Measurements from ENCODE around the gene PNPLA8. TPM values are rescaled to one million over a fixed set of nuclear protein-coding genes. Genes with fewer than 3 reads are reported as not detected.

The PNPLA8 gene
- polyA plus RNA-seq, 1 donor from 2014 or later = 85.1 TPM

DNA sequence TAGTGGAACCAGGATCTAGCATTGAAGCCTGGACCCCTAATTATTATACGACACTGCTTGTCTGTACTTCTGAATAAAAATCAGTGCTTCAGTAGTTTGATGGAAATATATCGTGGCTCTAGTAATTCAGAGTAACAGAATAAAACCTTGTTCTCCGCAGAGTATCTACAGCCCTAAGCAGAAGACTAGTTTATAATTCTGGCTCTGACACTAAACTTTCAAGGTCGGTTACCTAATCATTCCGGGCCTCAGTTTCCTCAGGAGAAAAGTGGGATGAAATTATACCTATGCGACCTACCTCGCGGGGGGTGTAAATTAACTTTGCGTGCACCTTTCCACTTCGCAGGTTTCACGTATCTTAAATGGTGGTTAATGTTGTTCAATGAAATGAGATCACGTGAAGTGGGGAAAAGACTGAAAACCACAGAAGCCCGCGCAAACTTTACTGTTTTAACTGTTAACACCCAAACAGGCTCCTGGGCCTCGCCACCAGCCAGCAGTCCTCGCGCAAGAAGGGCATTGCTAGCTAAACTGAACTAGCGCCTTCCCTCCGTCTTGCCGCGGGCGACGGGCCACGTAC is 43.0 kb upstream of the PNPLA8 start:
- Histone ChIP-seq H3K9me3 (ENCODE audit: low read length) (no peaks in the 10 kb centered on the region), H3K9ac (ENCODE audit: low read length) (peak overlapping the region; percentile 81), H3F3A (ENCODE audit: insufficient read depth, low read length, poor library complexity, severe bottlenecking) (peaks cover 4% of the 10 kb centered on the region), H3K4me3 (ENCODE audit: low read length) (peak overlapping the region; percentile 86), H3K79me2 (replicated peaks; ENCODE audit: insufficient read depth, low read length) (peaks cover 61% of the 10 kb centered on the region), H3K27me3 (ENCODE audit: insufficient read depth, low read depth, low read length) (no peaks in the 10 kb centered on the region), H2AFZ (ENCODE audit: low read depth, low read length) (peak overlapping the region; percentile 67), H3K9me2 (ENCODE audit: insufficient read depth, low read length) (no peaks in the 10 kb centered on the region), H3K4me2 (ENCODE audit: low read length) (peak overlapping the region; percentile 85), H3K27ac (ENCODE audit: low read length) (peak overlapping the region; percentile 88), H4K20me1 (ENCODE audit: insufficient read depth) (no peaks in the 10 kb centered on the region), H3K36me3 (ENCODE audit: insufficient read depth, low read length) (peaks cover 5% of the 10 kb centered on the region)
- TF ChIP-seq SMC3 (conservative IDR thresholded peaks at IDR 0.05; ENCODE audit: poor library complexity) = peak; percentile 13
- TF ChIP-seq EP300 (conservative IDR thresholded peaks at IDR 0.05; ENCODE audit: poor library complexity, severe bottlenecking) = no peak
- TF ChIP-seq, protein P1, sequence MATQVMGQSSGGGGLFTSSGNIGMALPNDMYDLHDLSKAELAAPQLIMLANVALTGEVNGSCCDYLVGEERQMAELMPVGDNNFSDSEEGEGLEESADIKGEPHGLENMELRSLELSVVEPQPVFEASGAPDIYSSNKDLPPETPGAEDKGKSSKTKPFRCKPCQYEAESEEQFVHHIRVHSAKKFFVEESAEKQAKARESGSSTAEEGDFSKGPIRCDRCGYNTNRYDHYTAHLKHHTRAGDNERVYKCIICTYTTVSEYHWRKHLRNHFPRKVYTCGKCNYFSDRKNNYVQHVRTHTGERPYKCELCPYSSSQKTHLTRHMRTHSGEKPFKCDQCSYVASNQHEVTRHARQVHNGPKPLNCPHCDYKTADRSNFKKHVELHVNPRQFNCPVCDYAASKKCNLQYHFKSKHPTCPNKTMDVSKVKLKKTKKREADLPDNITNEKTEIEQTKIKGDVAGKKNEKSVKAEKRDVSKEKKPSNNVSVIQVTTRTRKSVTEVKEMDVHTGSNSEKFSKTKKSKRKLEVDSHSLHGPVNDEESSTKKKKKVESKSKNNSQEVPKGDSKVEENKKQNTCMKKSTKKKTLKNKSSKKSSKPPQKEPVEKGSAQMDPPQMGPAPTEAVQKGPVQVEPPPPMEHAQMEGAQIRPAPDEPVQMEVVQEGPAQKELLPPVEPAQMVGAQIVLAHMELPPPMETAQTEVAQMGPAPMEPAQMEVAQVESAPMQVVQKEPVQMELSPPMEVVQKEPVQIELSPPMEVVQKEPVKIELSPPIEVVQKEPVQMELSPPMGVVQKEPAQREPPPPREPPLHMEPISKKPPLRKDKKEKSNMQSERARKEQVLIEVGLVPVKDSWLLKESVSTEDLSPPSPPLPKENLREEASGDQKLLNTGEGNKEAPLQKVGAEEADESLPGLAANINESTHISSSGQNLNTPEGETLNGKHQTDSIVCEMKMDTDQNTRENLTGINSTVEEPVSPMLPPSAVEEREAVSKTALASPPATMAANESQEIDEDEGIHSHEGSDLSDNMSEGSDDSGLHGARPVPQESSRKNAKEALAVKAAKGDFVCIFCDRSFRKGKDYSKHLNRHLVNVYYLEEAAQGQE (IDR thresholded peaks at IDR 0.05; ENCODE audit: borderline replicate concordance) = peak; percentile 52
- TF ChIP-seq MXI1 (conservative IDR thresholded peaks at IDR 0.05; ENCODE audit: poor library complexity, severe bottlenecking) = no peak

DNA sequence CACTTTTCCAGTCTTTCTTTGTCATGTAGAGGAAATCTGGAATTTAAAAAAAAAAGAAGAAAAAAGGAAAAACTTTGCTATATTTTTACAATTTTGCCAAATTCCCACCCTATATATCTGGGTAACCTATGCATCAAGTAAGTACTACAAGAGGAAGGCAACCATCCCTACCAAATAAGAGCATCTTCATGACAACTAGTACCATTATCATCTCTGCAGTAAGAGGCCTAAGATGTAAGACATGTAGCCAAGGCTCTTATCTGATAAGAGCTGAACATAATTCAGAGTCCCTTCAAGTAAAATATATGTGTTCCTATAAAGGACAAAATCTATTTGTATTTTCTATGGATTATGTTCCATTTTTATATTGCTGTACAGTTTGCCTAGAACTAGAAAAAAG is 40.1 kb upstream of the PNPLA8 start:
- H2AFZ ChIP-seq (ENCODE audit: low read depth, low read length) = no peak overlapping the region
- no peaks in the 10 kb centered on the region for H3K27me3 ChIP-seq (ENCODE audit: insufficient read depth, low read depth, low read length)
- no peaks in the 10 kb centered on the region for H4K20me1 ChIP-seq (ENCODE audit: insufficient read depth)
- no peak overlapping the region for H3K27ac ChIP-seq (ENCODE audit: low read length)
- no peaks in the 10 kb centered on the region for H3K9me2 ChIP-seq (ENCODE audit: insufficient read depth, low read length)
- H3K4me3 ChIP-seq (ENCODE audit: low read length) = no peak overlapping the region
- no peak overlapping the region for H3K9ac ChIP-seq (ENCODE audit: low read length)
- H3K9me3 ChIP-seq (ENCODE audit: low read length) = no peaks in the 10 kb centered on the region
- peaks cover 4% of the 10 kb centered on the region for H3F3A ChIP-seq (ENCODE audit: insufficient read depth, low read length, poor library complexity, severe bottlenecking)
- peaks cover 37% of the 10 kb centered on the region for H3K79me2 ChIP-seq (replicated peaks; ENCODE audit: insufficient read depth, low read length)
- no peak for TF ChIP-seq TAF1 (IDR thresholded peaks at IDR 0.05; ENCODE audit: low read depth)
- TF ChIP-seq, protein P1 (IDR thresholded peaks at IDR 0.05; ENCODE audit: borderline replicate concordance) = no peak
- no peak for TF ChIP-seq RAD21 (conservative IDR thresholded peaks at IDR 0.05)
- TF ChIP-seq SMC3 (conservative IDR thresholded peaks at IDR 0.05; ENCODE audit: poor library complexity) = no peak
- no peak for TF ChIP-seq EZH2 (IDR thresholded peaks at IDR 0.05; ENCODE audit: borderline replicate concordance, insufficient read depth, low read length, poor library complexity, severe bottlenecking)
- no peak for TF ChIP-seq POLR2AphosphoS5 (IDR thresholded peaks at IDR 0.05)
- TF ChIP-seq MXI1 (conservative IDR thresholded peaks at IDR 0.05; ENCODE audit: poor library complexity, severe bottlenecking) = no peak
- no peak for TF ChIP-seq EP300 (conservative IDR thresholded peaks at IDR 0.05; ENCODE audit: poor library complexity, severe bottlenecking)
- TF ChIP-seq, protein P2, sequence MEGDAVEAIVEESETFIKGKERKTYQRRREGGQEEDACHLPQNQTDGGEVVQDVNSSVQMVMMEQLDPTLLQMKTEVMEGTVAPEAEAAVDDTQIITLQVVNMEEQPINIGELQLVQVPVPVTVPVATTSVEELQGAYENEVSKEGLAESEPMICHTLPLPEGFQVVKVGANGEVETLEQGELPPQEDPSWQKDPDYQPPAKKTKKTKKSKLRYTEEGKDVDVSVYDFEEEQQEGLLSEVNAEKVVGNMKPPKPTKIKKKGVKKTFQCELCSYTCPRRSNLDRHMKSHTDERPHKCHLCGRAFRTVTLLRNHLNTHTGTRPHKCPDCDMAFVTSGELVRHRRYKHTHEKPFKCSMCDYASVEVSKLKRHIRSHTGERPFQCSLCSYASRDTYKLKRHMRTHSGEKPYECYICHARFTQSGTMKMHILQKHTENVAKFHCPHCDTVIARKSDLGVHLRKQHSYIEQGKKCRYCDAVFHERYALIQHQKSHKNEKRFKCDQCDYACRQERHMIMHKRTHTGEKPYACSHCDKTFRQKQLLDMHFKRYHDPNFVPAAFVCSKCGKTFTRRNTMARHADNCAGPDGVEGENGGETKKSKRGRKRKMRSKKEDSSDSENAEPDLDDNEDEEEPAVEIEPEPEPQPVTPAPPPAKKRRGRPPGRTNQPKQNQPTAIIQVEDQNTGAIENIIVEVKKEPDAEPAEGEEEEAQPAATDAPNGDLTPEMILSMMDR (IDR thresholded peaks at IDR 0.05; ENCODE audit: poor library complexity, severe bottlenecking) = no peak
- H3K4me2 ChIP-seq (ENCODE audit: low read length) = no peak overlapping the region
- H3K36me3 ChIP-seq (ENCODE audit: insufficient read depth, low read length) = no peaks in the 10 kb centered on the region

Data from neural cell (in vitro differentiated cells).